Subcutaneous abdominal adipose tissue (tissue), 5 donors: ENCODE measurements around the gene UBE2V1.
A peak's percentile ranks its signal among the peaks of the same experiment; 100 is the strongest.

Source experiments
- H3K27ac ChIP-seq: one replicate; pipeline ENCODE4 v1.7.0; 2013; ENCODE audit warnings: low read depth, mild to moderate bottlenecking, inconsistent platforms, low read length, moderate library complexity
- H3K27me3 ChIP-seq, 5 donors: one replicate each; pipeline ENCODE4 v1.7.0; 2013; ENCODE audit warnings: low read length in 5 of 5, inconsistent platforms in 1 of 5; ENCODE audit not compliant: control insufficient read depth in 5 of 5, insufficient read depth in 4 of 5
- H3K36me3 ChIP-seq, 5 donors: one replicate each; pipeline ENCODE4 v1.7.0; 2013; ENCODE audit warnings: low read length in 5 of 5; ENCODE audit not compliant: control insufficient read depth in 5 of 5, insufficient read depth in 5 of 5
- H3K4me1 ChIP-seq, 5 donors: one replicate each; pipeline ENCODE4 v1.7.0; 2013; ENCODE audit warnings: low read length in 5 of 5, mild to moderate bottlenecking in 3 of 5, moderate library complexity in 1 of 5; ENCODE audit not compliant: control insufficient read depth in 5 of 5, insufficient read depth in 5 of 5
- H3K4me3 ChIP-seq, 5 donors: one replicate each; pipeline ENCODE4 v1.7.0; 2013; ENCODE audit warnings: low read length in 5 of 5, low read depth in 1 of 5
- H3K9ac ChIP-seq, 5 donors: one replicate each; pipeline ENCODE4 v1.7.0; 2013; ENCODE audit warnings: low read length in 5 of 5, mild to moderate bottlenecking in 4 of 5, moderate library complexity in 3 of 5
- H3K9me3 ChIP-seq, 5 donors: one replicate each; pipeline ENCODE4 v1.7.0; 2013; ENCODE audit warnings: low read length in 5 of 5; ENCODE audit not compliant: control insufficient read depth in 5 of 5
- donor health status: healthy.
- donor health status: healthy.
- donor health status: healthy.
- donor health status: healthy.
- donor health status: healthy.

Gene UBE2V1

DNA sequence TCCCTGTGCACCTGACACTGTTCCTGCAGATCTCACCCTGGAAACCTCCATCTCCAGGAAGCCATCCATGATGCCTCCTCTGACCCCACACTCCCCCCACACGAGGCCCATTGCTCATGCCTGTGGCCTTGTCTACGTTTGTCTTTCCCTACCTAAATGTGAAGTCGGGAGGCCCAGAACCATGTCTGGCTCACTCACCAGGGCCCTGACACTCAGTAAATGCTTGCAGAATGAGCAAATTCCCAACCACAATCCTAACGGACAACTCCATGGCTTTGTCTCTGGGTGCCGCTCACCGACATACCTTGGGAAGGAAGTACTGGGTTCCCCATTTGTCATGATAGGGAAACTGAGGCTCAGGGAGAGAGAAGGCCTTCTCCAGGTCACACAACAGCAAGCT lies 33.3 kb upstream of the UBE2V1 start:
- Histone ChIP-seq H3K27me3 (no peaks in the 10 kb centered on the region), H3K9me3 (no peaks in the 10 kb centered on the region), H3K36me3 (peaks cover 0 to 46% (median 36%) of the 10 kb centered on the region in 5 donors), H3K27ac (peak overlapping the region; percentile 94), H3K4me1 (peaks cover 18 to 81% (median 76%) of the 10 kb centered on the region in 5 donors), H3K4me3 (no peak overlapping the region), H3K9ac (peak overlapping the region in 2 of 5 donors; percentile 0 to 53)

GRCh38 chr20:50145566-50145965 lies 32.6 kb upstream of the UBE2V1 start:
- Histone ChIP-seq H3K27ac (peak overlapping the region; percentile 94), H3K4me1 (peaks cover 14 to 82% (median 76%) of the 10 kb centered on the region in 5 donors), H3K36me3 (peaks cover 0 to 53% (median 42%) of the 10 kb centered on the region in 5 donors)

GRCh38 chr20:50144362-50144761 lies 31.4 kb upstream of the UBE2V1 start:
- Histone ChIP-seq H3K9ac (peak overlapping the region in 1 of 5 donors; percentile 33), H3K9me3 (no peaks in the 10 kb centered on the region), H3K36me3 (peaks cover 0 to 56% (median 44%) of the 10 kb centered on the region in 5 donors), H3K27me3 (no peaks in the 10 kb centered on the region), H3K27ac (peak overlapping the region; percentile 86), H3K4me3 (no peak overlapping the region), H3K4me1 (peaks cover 10 to 81% (median 74%) of the 10 kb centered on the region in 5 donors)

More at GRCh38 chr20:50145566-50145965, 32.6 kb upstream of the UBE2V1 start:
- H3K9ac ChIP-seq, result peak overlapping the region in 2 of 5 donors; percentile 8 to 39
- no peaks in the 10 kb centered on the region for H3K9me3 ChIP-seq
- H3K27me3 ChIP-seq, result no peaks in the 10 kb centered on the region
- no peak overlapping the region for H3K4me3 ChIP-seq

DNA sequence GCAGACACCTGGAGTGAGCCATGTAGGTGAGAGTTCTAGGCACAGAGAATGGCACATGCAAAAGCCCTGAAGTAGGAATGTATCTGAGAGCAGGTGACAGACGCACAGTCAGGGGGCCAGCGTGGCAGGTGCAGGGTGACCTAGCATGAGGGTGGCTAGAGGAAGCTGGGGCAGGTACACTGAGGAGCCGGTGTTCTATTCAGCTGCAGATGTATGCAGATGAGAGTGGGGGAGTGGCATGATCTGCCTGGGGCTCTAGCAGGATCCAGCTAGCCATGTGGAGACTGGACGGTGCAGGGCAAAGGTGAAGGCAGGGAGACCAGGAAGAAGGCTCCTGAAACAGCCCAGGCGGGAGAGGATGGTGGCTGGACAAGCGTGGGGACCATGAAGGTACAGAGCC lies 29.9 kb upstream of the UBE2V1 start:
- H3K9ac ChIP-seq, result no peak overlapping the region
- H3K9me3 ChIP-seq, result no peaks in the 10 kb centered on the region
- H3K36me3 ChIP-seq, result peaks cover 0 to 48% (median 41%) of the 10 kb centered on the region in 5 donors
- H3K27me3 ChIP-seq, result no peaks in the 10 kb centered on the region
- H3K4me3 ChIP-seq, result no peak overlapping the region
- H3K4me1 ChIP-seq, result peaks cover 9 to 85% (median 77%) of the 10 kb centered on the region in 5 donors
- H3K27ac ChIP-seq, result peak overlapping the region; percentile 86

GRCh38 chr20:50141811-50142561 lies 29.0 kb upstream of the UBE2V1 start:
- Histone ChIP-seq H3K9ac (peak overlapping the region in 1 of 5 donors; percentile 14), H3K9me3 (no peaks in the 10 kb centered on the region), H3K4me1 (peaks cover 9 to 85% (median 74%) of the 10 kb centered on the region in 5 donors), H3K4me3 (no peak overlapping the region), H3K27ac (no peak overlapping the region), H3K36me3 (peaks cover 0 to 42% (median 39%) of the 10 kb centered on the region in 5 donors), H3K27me3 (no peaks in the 10 kb centered on the region)

DNA sequence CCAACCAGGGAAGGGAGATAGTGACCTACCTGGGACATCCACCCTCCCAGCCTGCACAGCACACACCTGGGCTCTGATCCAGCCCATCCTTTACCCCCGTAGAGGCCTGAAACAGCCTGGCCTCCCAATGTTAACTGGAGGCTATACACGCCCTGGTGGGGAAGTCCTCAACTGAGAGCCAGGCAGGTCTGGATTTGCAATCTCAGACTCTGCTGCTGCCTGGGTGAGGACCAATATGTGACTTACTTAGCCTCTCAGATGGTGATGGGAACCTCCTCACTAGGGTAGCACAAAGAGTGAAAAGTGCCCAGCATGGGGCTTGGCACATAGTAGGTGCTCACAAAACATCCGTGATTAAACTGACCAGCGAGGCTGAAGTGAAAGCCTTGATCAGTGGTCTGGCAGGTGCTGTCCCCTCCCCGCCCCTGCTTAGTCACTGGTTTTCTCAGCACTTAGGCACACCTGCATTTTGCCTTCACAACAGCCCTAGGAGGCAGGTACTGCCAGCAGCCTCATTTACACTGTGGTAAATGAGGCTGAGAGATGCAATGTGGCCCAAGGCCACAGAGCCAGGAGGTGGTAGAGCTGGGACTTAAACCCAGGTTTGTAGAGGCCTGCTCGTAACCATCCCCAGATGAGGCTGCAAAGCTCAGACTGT lies 28.2 kb upstream of the UBE2V1 start:
- no peak overlapping the region for H3K27ac ChIP-seq
- peaks cover 6 to 78% (median 66%) of the 10 kb centered on the region in 5 donors for H3K4me1 ChIP-seq

DNA sequence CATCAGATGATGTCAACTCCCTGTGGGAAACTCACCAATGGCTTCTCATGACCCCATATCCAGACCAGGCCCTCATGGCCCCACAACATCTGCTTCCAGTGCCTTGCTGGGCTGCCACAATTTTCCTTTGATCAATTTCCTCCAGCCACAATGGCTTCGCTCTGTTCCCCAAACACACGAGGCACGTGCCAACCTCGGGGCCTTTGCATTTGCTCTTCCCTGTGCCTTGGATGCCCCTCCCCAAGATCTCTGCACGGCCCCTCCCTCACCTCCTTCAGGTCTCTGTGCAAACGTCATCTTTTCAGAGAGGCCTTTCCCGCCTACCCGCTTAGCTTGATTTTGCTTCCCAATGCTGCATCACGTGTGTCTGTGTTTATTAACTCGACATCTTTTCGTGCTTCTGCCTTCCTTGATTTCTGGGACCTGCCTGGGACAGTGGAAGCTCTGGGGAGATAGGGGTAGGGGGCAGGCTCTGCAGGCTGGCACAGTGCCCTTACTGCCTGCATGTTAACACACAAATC lies 27.4 kb upstream of the UBE2V1 start:
- H3K9me3 ChIP-seq, result no peaks in the 10 kb centered on the region
- H3K4me3 ChIP-seq, result no peak overlapping the region
- H3K27me3 ChIP-seq, result no peaks in the 10 kb centered on the region
- H3K4me1 ChIP-seq, result peaks cover 4 to 72% (median 60%) of the 10 kb centered on the region in 5 donors
- H3K9ac ChIP-seq, result peak overlapping the region in 1 of 5 donors; percentile 64
- peak overlapping the region; percentile 90 for H3K27ac ChIP-seq
- H3K36me3 ChIP-seq, result peaks cover 0 to 44% (median 34%) of the 10 kb centered on the region in 5 donors

More for the DNA sequence above, 28.2 kb upstream of the UBE2V1 start:
- no peak overlapping the region for H3K4me3 ChIP-seq
- peaks cover 0 to 39% (median 38%) of the 10 kb centered on the region in 5 donors for H3K36me3 ChIP-seq
- H3K9ac ChIP-seq, result peak overlapping the region in 2 of 5 donors; percentile 14 to 16
- H3K27me3 ChIP-seq, result no peaks in the 10 kb centered on the region
- no peaks in the 10 kb centered on the region for H3K9me3 ChIP-seq

GRCh38 chr20:50138479-50139393 lies 25.8 kb upstream of the UBE2V1 start:
- H3K27ac ChIP-seq, result peak overlapping the region; percentile 90
- peaks cover 4 to 67% (median 57%) of the 10 kb centered on the region in 5 donors for H3K4me1 ChIP-seq
- peaks cover 0 to 57% (median 40%) of the 10 kb centered on the region in 5 donors for H3K36me3 ChIP-seq

GRCh38 chr20:50138120-50138478 lies 25.1 kb upstream of the UBE2V1 start:
- H3K9ac ChIP-seq, result peak overlapping the region in 4 of 5 donors; percentile 44 to 64 (median 56)
- H3K27ac ChIP-seq, result peak overlapping the region; percentile 90
- no peaks in the 10 kb centered on the region for H3K27me3 ChIP-seq
- H3K9me3 ChIP-seq, result no peaks in the 10 kb centered on the region
- no peak overlapping the region for H3K4me3 ChIP-seq
- peaks cover 0 to 58% (median 37%) of the 10 kb centered on the region in 5 donors for H3K36me3 ChIP-seq
- H3K4me1 ChIP-seq, result peaks cover 4 to 69% (median 57%) of the 10 kb centered on the region in 5 donors

More at GRCh38 chr20:50138479-50139393, 25.8 kb upstream of the UBE2V1 start:
- Histone ChIP-seq H3K9ac (peak overlapping the region in 4 of 5 donors; percentile 10 to 64 (median 51)), H3K4me3 (peak overlapping the region in 1 of 5 donors; percentile 19), H3K27me3 (no peaks in the 10 kb centered on the region), H3K9me3 (no peaks in the 10 kb centered on the region)
